KBM-7 (cell line): ENCODE measurements around the gene EHD1.
"Not testable (repeated sequence)": the region's sequence is repeated elsewhere in the genome, so short reads cannot be mapped to it uniquely, and the experiment has no call there.

Experiments
- DNase-seq: peaks from one replicate; pipeline ENCODE4 v3.0.0-alpha.2; 2015
- in situ Hi-C: fragments of 300-500 bp; cut with MboI; formaldehyde crosslinking; loops from 2 replicates; pipeline ENCODE4 v1.14.3; 2020; ENCODE audit warnings: low sequenced_read_pairs, low pct_unique_long_range_greater_than_20kb, mixed read lengths

EHD1 gene

GRCh38 chr11:64815433-64815832, 63.0 kb downstream of the EHD1 start:
- in situ Hi-C loops, DNase-seq: not testable (repeated sequence)

DNA sequence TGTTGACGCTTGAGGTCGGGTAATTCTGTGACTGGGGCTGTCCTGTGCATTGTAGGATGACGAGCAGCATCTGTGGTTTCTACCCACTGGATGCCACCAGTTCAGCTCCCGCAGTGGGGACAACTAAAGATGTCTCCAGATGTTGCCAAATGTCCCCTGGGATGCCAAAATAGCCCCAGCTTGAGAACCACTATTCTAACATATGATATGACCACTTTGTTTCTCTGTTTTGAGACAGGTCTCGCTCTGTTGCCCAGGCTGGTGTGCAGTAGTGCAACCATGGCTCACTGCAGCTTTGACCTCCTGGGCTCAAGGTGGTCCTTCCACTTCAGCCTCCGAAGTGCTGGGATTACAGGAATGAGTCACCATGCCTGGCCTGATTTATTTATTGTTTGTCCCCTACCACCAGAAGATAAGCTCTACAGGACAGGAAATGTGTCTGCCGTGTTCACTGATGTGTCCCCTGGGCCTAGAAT, 63.7 kb downstream of the EHD1 start:
- in situ Hi-C loops, result no loop called here
- no peak for DNase-seq

DNA sequence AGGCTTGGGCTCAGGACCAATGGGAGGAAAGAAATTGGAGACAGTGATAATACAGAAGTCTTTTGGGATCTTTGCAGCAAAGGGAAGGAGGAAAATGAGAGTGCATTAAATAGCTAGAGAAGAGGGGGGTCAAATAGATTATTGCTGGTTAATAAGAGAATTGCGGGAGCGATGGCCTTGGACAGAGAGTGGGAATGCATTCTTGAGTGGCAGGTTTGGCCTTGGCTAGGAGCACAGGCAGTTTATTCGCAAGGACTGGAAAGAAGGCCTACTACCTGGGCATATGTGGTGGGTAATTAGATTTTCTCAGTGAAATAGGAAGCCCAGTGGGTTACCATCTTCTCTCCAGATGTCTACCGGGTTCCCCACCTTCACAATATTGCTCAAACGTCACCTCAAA, 64.6 kb downstream of the EHD1 start:
- DNase-seq, result no peak
- in situ Hi-C loops, result no loop called here

GRCh38 chr11:64810891-64811272, 67.5 kb downstream of the EHD1 start:
- in situ Hi-C loops, result no loop called here

DNA sequence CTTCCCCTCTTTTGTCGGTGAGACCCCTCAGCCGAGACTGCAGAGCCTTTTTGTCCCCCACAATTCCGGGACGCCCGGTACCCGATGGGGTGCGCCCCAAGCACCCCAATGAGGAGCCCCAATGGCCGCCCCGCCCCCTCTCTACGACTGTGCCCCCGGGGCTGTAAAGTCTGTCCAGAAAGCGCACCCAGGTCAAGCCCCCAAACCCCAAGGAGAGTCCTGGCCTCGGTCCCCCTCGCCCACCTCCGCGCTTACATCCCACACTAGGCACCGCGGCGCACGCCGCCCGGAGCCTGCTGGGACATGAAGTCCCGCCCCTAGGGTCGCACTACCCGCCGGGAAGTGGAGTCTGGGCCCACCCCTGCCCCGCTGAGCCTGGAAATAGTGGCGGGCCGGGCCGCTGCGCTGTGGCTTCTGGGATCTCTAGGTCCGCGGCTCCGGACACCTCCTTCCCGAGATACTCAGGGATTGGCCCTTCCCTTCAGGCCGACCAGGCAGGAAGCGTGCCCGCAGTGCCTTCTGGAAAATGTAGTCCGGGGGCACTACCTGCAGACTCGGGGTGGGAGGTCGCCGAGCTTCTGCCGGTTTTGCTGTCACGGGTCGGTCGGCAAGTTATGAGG, 68.0 kb downstream of the EHD1 start, which contains the start of gene MEN1:
Gene MEN1, minus strand, starts transcription at position 281 of the 620 bp plus-strand sequence. CDS start 442 bp downstream, outside the sequence.
- in situ Hi-C loops, result no loop called here

More at GRCh38 chr11:64810891-64811272, 67.5 kb downstream of the EHD1 start:
- DNase-seq, result no peak

GRCh38 chr11:64809781-64810241, 68.6 kb downstream of the EHD1 start:
- in situ Hi-C loops, result no loop called here
- DNase-seq, result no peak

More for the DNA sequence above, 68.0 kb downstream of the EHD1 start, which contains the start of gene MEN1:
- DNase-seq, result peak; percentile 99

DNA sequence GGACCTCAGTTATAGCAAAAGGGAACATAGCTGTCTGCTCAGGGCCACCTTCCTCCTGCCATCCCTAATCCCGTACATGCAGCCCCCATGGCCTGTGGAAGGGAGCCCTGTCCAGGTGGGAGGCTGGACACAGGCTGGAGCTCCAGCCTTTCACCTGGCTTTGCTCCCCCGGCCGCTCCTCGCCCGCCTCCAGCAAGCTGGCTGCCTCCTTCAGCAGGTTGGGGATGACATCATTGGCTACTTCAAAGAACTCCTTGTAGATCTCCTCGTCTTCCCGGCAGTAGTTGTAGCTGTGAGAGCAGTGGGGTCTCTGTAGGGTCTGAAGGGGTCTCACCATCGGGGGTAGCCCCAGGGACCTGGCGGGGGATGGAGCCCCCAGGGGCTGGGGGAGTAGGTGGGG, 72.9 kb downstream of the EHD1 start:
- in situ Hi-C loops, result no loop called here
- DNase-seq, result no peak

DNA sequence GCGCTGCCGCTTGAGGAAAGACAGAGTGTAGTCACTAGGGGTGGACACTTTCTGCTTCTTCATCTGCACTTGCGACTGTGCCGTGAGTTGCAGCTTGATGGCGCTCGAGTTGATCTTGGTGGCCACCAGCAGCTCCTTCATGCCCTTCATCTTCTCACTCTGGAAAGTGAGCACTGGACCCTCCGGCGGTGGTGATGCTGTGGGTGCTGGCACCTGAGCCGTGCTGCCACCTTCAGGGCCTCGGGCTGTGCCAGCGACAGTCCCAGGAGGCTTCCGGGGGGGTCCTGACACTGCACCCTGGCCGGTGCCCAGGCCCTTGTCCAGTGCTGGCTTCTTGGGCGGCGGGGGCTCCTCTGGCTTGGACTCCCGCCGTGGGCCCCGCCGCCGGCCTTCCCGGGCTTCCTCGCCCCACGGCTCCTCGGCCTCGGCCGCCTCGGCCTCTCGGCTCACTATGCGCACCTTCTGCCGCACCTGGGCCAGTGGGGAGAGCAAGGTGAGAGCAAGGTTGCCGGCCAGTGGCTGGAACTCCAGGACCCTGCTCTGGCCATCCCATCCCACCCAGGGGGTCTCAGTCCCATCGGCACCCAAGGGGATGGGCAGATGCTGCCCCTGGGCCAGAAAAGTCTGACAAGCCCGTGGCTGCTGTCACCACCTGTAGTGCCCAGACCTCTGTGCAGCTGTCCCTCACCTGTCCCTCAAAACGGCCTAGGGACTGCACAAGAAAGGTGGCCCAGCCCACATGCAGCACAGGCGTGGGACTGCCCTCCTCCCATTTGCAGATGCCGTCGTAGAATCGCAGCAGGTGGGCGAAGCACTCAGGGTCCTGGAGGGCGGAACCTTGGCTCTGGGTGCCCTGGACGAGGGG, 73.8 kb downstream of the EHD1 start:
- DNase-seq, result no peak
- in situ Hi-C loops, result no loop called here

GRCh38 chr11:64803846-64804345, 74.5 kb downstream of the EHD1 start:
- in situ Hi-C loops, result no loop called here
- no peak for DNase-seq

- in situ Hi-C loops, result no loop called here
- DNase-seq, result peak; percentile 73
Measured at GRCh38 chr11:64803158-64803845, 75.1 kb downstream of the EHD1 start, which contains the start of gene MAP4K2. Gene MAP4K2 (minus strand): TSS chr11:64803214. CDS start chr11:64803149, 65 bp downstream.

GRCh38 chr11:64802370-64803157, 75.9 kb downstream of the EHD1 start:
- in situ Hi-C loops, result no loop called here
- DNase-seq, result no peak
